Activated T-helper 1 cell treated with anti-CD3 and anti-CD28 coated beads, Interleukin-12 subunit alpha, Interleukin-12 subunit beta, Interleukin-2, Interleukin-4 antibody, amounts not matched to agents 30 ng/mL and 10 ng/mL and 1 ng/mL, durations not matched to agents 14 hours and 24 hours and 36 hours (primary cell): ENCODE measurements around the gene FAIM2. TPM values are rescaled to one million over a fixed set of nuclear protein-coding genes. Genes with fewer than 3 reads are reported as not detected.
"Not testable (repeated sequence)": the region's sequence is repeated elsewhere in the genome, so short reads cannot be mapped to it uniquely, and the experiment has no call there.

Experiments
- DNase-seq: peaks from one replicate; pipeline ENCODE4 v3.0.0; 2021; ENCODE audit warnings: low spot score
- H3K27ac Mint-ChIP-seq: one replicate; pipeline ENCODE4 v1.8.0; 2021; ENCODE audit warnings: mild to moderate bottlenecking, mixed read lengths
- H3K27me3 Mint-ChIP-seq: one replicate; pipeline ENCODE4 v1.8.0; 2022; ENCODE audit warnings: mild to moderate bottlenecking, moderate library complexity, mixed read lengths; ENCODE audit not compliant: insufficient read depth
- H3K36me3 Mint-ChIP-seq: one replicate; pipeline ENCODE4 v1.8.0; 2021; ENCODE audit warnings: low read depth, mixed read lengths
- H3K4me1 Mint-ChIP-seq: one replicate; pipeline ENCODE4 v1.8.0; 2021; ENCODE audit warnings: low read depth, mixed read lengths
- H3K4me3 Mint-ChIP-seq: one replicate; pipeline ENCODE4 v1.8.0; 2021; ENCODE audit warnings: mild to moderate bottlenecking, moderate library complexity, mixed read lengths
- H3K9me3 Mint-ChIP-seq: one replicate; pipeline ENCODE4 v1.8.0; 2021; ENCODE audit warnings: mixed read lengths
- intact Hi-C: fragments of 100-400 bp; cut with micrococcal nuclease; formaldehyde crosslinking; loops from one replicate; pipeline ENCODE4 v1.15.1; 2024
- total RNA-seq: library from RNA; stranded (reverse); gene quantifications from 2 replicates; pipeline ENCODE4 v1.2.3, GENCODE V29; 2022

FAIM2 gene
- total RNA-seq, 1 donor from 2014 or later = 0.49 TPM

GRCh38 chr12:49885118-49885517, 18.6 kb downstream of the FAIM2 start:
- Mint-ChIP-seq H3K27ac (no peak overlapping the region), H3K4me1 (no peaks in the 10 kb centered on the region), H3K4me3 (no peak overlapping the region), H3K9me3 (peaks cover 7% of the 10 kb centered on the region), H3K36me3 (no peaks in the 10 kb centered on the region), H3K27me3 (peaks cover 15% of the 10 kb centered on the region)
- no peak for DNase-seq
- intact Hi-C loops = no loop called here

DNA sequence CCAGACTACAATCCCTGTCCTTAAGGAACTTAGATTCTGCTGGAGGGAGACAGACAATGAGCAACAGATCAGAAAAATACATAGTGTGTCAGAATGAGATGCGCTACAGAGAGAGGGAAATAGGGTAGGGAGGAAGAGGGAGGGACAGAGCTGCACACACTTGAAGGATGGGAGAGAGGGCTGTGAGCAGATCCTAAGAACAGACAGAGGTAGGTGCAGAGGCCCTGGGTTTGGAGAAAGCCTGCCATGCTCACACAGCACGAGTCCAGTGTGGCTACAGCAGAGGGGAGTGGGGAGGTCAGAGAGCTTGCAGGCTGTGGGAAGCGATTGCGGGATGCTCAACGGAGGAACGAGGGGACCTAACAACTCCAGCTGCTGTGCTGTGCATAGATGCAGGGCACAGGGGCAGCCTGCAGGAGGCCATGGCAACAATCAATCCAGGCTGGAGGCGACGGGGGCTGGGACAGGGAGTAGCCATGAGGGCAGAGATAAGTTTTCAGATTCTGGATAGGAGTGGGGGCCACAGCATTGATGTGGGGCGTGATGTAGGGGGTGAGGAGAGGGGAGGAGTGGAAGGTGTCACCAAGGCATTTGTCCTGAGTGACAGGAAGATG, 20.7 kb downstream of the FAIM2 start:
- H3K9me3 Mint-ChIP-seq = peaks cover 28% of the 10 kb centered on the region
- no peak overlapping the region for H3K4me3 Mint-ChIP-seq
- no peak overlapping the region for H3K27ac Mint-ChIP-seq

GRCh38 chr12:49882248-49882850, 21.4 kb downstream of the FAIM2 start:
- peaks cover 32% of the 10 kb centered on the region for H3K9me3 Mint-ChIP-seq
- no peak overlapping the region for H3K4me3 Mint-ChIP-seq
- H3K36me3 Mint-ChIP-seq = no peaks in the 10 kb centered on the region
- DNase-seq = no peak
- H3K27ac Mint-ChIP-seq = no peak overlapping the region
- H3K4me1 Mint-ChIP-seq = no peaks in the 10 kb centered on the region
- peaks cover 15% of the 10 kb centered on the region for H3K27me3 Mint-ChIP-seq
- intact Hi-C loops = no loop called here

More for the DNA sequence above, 20.7 kb downstream of the FAIM2 start:
- intact Hi-C loops = no loop called here
- Mint-ChIP-seq H3K4me1 (no peaks in the 10 kb centered on the region), H3K27me3 (peaks cover 15% of the 10 kb centered on the region), H3K36me3 (no peaks in the 10 kb centered on the region)
- DNase-seq = no peak

GRCh38 chr12:49881415-49882247, 22.1 kb downstream of the FAIM2 start:
- intact Hi-C loops = no loop called here
- peaks cover 32% of the 10 kb centered on the region for H3K9me3 Mint-ChIP-seq
- H3K27me3 Mint-ChIP-seq = peaks cover 15% of the 10 kb centered on the region
- H3K36me3 Mint-ChIP-seq = no peaks in the 10 kb centered on the region
- no peak overlapping the region for H3K4me3 Mint-ChIP-seq
- no peak for DNase-seq
- no peaks in the 10 kb centered on the region for H3K4me1 Mint-ChIP-seq
- no peak overlapping the region for H3K27ac Mint-ChIP-seq

DNA sequence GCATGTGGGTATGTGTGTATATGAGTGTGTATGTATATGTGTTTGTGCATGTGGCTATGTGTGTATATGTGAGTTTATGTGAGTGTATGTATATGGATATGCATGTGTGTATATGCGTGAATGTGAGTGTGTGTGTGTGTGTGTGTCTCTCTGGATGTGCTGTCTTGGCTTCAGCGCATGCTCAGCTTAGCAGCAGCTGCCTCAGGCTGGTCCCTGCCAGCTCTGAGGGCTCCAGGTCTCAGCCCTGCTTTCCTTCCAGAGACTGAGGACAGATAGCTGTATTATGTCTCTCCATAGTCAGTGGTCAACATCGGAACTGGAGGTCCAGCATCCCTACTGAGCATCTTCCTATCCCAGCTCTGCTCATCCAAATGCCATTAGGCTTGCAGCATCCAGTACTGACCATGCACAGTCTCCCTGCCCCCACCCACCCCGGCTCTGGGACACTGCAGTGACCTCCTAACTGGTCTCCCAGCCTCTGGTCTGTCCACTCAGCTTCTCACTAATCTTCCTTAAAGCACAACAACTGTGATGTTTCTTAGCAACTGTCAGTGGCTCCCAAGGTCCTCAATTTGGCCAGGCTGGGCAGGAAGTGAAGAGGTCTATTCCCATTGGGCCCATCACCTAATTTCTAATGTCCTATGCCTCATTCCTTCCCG, 22.8 kb downstream of the FAIM2 start:
- intact Hi-C loops = no loop called here
- no peak for DNase-seq
- no peaks in the 10 kb centered on the region for H3K4me1 Mint-ChIP-seq

GRCh38 chr12:49879065-49879464, 24.6 kb downstream of the FAIM2 start:
- H3K27me3 Mint-ChIP-seq, intact Hi-C loops, H3K27ac Mint-ChIP-seq, H3K4me1 Mint-ChIP-seq, H3K4me3 Mint-ChIP-seq, H3K36me3 Mint-ChIP-seq, DNase-seq: not testable (repeated sequence)
- peaks cover 32% of the 10 kb centered on the region for H3K9me3 Mint-ChIP-seq

More for the DNA sequence above, 22.8 kb downstream of the FAIM2 start:
- Mint-ChIP-seq H3K27ac (no peak overlapping the region), H3K9me3 (peaks cover 32% of the 10 kb centered on the region), H3K27me3 (peaks cover 15% of the 10 kb centered on the region), H3K36me3 (no peaks in the 10 kb centered on the region), H3K4me3 (no peak overlapping the region)

- Mint-ChIP-seq H3K9me3 (peaks cover 32% of the 10 kb centered on the region), H3K4me3 (no peak overlapping the region), H3K4me1 (no peaks in the 10 kb centered on the region), H3K27ac (no peak overlapping the region), H3K27me3 (peaks cover 8% of the 10 kb centered on the region), H3K36me3 (no peaks in the 10 kb centered on the region)
- intact Hi-C loops = no loop called here
- no peak for DNase-seq
Observed at GRCh38 chr12:49878021-49878420, 25.7 kb downstream of the FAIM2 start.

DNA sequence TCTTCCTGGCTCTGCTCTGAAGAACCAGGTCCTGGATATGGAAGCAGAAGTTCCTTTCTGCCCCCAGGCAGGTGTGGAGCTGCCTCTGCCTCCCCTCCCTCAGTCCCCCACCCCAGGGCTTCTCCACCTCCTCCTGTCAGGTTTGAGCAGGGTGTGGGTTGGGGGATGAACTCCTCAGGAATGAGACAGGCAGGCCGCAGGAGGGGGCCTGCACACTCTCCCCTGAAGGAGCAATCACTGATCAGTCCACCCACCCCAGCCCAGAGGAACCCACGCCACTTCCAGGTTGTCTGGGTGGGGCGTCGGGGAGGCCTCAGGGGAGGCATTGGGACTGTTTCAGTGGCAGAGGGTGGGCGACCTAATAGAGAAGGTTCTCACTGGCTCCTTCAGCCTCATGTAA, 26.6 kb downstream of the FAIM2 start:
- H3K36me3 Mint-ChIP-seq = no peaks in the 10 kb centered on the region
- peaks cover 32% of the 10 kb centered on the region for H3K9me3 Mint-ChIP-seq

DNA sequence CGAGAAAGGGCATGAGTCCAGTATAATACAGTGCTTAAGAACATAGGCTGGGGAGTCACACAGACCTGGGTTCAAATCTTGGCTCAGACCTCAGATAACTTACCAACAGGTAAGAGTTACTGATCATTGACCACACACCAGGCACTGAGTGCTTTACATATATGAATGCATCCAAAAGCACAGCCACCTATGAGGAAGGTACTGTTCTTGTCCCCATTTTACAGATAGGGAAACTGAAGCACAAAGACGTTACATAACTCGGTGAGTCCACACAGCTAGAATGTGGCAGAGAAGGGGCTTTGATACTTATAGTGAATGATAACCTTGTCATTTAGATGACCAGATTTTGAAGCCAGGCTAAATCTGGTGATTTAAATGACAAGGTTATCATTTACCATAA, 27.6 kb downstream of the FAIM2 start:
- no peak for DNase-seq
- H3K27me3 Mint-ChIP-seq = peaks cover 6% of the 10 kb centered on the region
- H3K4me3 Mint-ChIP-seq = no peak overlapping the region
- H3K27ac Mint-ChIP-seq = no peak overlapping the region
- intact Hi-C loops = no loop called here
- no peaks in the 10 kb centered on the region for H3K4me1 Mint-ChIP-seq
- H3K36me3 Mint-ChIP-seq = no peaks in the 10 kb centered on the region
- H3K9me3 Mint-ChIP-seq = peaks cover 32% of the 10 kb centered on the region

More for the DNA sequence above, 26.6 kb downstream of the FAIM2 start:
- no peak overlapping the region for H3K4me3 Mint-ChIP-seq
- no peaks in the 10 kb centered on the region for H3K4me1 Mint-ChIP-seq
- H3K27ac Mint-ChIP-seq = no peak overlapping the region
- intact Hi-C loops = no loop called here
- peaks cover 6% of the 10 kb centered on the region for H3K27me3 Mint-ChIP-seq
- no peak for DNase-seq

DNA sequence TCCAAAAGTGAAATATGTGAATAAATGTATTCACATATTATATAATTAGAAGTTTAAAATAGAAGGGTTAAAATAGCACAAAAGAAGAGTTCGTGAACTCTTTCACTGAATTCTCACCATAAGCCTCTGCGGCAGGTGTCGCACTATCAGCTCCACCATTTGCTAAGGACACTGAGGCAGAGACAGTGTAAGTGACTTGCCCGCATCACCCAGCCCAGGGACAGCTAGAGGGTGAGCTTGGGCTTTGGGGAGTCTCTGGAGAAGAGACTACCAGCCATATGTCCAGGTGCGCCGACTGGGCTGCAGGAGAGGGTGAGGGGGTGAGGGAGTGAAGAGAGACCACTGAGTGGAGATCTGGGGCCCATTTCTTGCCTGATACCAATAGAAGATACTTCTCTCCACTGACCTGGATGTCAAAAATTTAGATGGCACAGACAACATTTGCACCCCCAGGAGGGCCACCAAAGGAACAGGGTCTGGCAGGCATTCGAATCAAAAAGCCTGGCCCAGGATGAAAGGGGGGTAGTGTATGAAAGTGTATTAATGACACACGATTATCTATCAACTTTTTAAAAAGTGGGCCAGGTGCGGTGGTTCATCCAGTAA, 28.5 kb downstream of the FAIM2 start:
- Mint-ChIP-seq H3K9me3 (peaks cover 26% of the 10 kb centered on the region), H3K4me1 (no peaks in the 10 kb centered on the region), H3K27ac (no peak overlapping the region), H3K27me3 (peaks cover 6% of the 10 kb centered on the region), H3K4me3 (no peak overlapping the region), H3K36me3 (no peaks in the 10 kb centered on the region)
- intact Hi-C loops = no loop called here
- DNase-seq = no peak

DNA sequence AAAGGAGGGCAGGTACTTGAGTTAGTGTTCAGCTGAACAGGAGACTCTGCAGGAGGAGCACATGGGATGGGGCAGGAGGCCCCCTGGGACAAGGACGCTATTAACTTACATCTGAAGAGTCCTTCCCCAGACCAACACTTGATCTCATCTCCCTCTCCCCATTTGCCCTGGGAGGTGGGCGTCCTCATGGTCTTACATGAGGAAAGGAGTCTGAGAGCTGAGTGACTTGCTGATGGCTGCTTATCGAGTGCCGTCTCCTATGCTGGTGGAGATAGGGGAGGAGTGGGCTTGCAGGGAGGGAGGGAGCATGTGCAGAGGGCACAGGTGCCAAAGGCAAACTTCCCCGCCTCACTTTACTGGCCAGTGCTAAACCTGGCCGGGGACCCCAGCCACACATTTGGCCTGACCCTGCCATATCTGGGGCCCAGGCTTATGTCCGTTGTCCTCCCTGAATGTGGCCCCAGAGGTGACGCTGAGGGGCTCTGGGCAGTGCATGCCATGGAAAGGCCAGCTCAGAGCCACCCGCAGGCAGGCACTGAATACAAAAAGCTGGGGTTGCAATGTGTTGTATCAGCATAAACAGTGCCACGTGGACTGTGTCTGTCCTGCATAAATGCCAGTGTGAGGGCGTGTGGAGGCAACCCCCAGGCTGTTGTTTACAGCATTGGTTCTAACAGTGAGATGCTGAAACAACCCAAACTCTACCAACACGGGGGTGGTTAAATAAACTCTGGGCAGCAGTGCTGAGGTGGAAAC, 29.4 kb downstream of the FAIM2 start:
- H3K36me3 Mint-ChIP-seq = no peaks in the 10 kb centered on the region

DNA sequence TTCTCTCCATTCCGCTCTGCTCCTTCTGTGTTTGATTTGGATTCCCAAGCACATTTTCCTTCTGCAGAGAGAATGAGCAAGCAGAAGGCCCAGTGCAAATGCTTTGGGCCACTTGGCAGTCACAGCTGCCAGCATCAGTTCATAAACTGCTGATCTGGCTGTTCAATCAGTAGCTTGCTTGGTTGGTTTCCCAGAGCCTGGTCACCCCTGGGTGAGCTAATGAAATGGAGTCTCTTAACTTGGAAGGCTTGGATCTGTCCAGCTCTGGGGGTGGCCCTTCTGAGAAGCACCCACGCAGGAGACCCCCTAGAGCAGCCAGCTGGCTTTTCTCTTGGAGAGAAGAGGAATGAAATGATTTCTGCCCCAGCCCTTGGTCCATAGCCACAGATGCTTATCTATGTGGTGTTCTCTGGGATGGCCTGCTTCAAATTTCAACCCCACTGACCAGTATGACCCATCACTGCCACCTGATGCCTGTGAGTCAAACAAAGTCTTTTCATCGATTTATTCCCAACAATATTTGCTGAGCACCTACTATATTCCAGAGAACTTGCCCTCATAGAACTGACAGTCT, 30.3 kb downstream of the FAIM2 start:
- intact Hi-C loops = no loop called here
- H3K4me1 Mint-ChIP-seq = no peaks in the 10 kb centered on the region
- H3K27me3 Mint-ChIP-seq = peaks cover 6% of the 10 kb centered on the region
- peaks cover 9% of the 10 kb centered on the region for H3K9me3 Mint-ChIP-seq
- no peak overlapping the region for H3K4me3 Mint-ChIP-seq
- no peak for DNase-seq
- H3K36me3 Mint-ChIP-seq = no peaks in the 10 kb centered on the region
- H3K27ac Mint-ChIP-seq = no peak overlapping the region

More for the DNA sequence above, 29.4 kb downstream of the FAIM2 start:
- intact Hi-C loops = no loop called here
- Mint-ChIP-seq H3K4me1 (no peaks in the 10 kb centered on the region), H3K9me3 (peaks cover 17% of the 10 kb centered on the region), H3K27ac (no peak overlapping the region), H3K4me3 (no peak overlapping the region), H3K27me3 (peaks cover 6% of the 10 kb centered on the region)
- no peak for DNase-seq
